ENCODE measurements around the gene IGSF22.

Gene IGSF22

DNA sequence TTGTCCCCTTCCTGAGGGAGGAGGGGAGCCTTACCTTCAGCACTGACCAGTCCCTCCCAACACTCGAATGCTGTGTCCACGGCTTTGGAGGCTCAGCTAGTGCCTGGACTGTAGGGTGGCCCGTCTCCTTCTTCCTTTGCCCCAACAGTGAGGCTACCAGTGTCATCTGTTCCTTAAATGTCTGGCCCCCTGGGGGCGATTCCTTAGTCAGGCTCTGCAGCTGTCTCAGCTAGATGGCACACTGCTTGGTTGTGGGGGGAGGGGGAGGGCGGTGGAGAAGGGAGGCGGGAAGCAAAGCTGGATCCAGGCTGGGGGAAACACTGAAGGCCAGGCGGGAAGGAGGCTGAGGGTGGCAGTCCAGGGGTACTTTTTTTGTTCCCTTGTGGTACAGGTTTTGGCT lies at the start of gene IGSF22:
IGSF22 (minus strand) TSS at position 149 of the 400 bp plus-strand sequence. CDS start 1,952 bp downstream, outside the sequence.
- no peak for DNase-seq

DNA sequence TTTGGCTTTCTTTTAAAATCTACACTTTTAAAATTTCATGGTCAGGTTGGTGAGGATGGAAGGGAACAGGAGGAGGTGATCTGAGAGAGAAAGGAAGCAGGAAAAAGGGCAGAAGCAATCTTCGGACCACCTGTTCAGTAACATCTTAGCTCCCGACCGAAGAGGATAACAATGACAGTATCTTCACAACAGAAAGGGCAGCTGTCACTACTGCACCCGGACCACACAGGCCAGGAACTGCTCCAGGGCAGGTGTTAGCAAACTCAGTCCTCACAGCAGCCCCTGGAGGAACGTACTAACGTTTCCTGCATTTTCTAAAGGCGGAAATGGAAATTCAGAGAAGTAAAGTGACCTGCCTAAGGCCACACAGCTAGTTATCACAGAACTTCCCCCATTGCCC lies 48.8 kb upstream of the IGSF22 start:
- no peak for DNase-seq

DNA sequence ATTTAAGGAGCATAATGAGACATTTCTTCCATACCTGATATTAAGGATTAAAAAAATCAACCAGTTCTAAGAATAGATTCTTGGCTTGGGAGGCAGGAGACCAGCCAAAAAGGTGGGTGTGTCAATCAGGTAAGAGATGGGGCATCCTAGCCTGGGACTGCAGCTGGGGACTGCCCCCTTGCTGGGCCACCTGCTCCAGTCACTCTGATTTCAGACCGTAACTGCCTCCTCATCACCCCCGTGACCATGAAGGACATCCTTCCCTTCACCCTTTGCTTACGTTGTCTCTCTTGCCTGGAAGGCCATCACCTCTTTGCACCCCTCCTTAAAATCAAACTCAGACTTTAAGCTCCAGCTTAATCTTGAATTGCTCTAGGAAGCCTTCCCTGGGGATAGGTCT lies 47.7 kb upstream of the IGSF22 start:
- no peak for DNase-seq

DNA sequence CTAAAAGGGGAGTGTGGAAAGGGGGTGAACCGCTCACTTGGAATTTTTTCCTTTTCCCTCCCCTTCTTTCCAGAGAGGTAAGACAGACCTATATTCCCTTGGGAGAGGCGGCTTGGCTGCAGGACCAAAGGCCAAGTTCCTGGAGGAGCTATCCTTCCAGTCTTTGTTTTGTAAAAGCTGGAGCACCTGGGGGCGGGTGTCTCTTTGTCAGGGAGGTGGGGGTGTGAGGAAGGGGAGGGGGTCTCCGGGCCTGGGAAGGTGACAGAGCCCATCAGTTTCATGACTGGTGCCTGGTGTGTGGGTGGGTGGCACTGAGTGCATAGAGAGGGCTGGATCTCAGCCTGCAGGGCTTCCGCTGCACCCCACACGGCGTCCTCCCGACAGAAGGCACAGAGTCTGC lies 47.1 kb upstream of the IGSF22 start:
- DNase-seq, result no peak

DNA sequence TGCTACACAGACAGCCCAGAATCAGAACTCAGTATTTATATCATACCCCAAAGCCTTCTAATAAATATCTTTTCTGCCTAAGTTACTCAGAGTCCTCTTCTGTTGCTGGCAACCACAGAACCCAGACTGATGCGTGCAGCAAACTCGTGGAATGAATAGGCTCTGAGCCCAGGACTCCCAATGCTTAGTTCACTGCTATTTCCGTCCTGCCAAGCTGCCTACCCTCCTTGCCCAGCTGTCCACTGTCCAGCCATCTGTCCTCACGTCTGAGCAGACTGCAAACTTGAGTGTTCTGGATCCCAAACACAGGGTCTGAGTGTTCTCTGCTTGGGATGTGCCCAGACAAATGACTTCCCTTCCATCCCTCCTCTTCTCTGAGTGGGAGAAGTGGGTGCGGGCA lies 46.2 kb upstream of the IGSF22 start:
- DNase-seq, result no peak

DNA sequence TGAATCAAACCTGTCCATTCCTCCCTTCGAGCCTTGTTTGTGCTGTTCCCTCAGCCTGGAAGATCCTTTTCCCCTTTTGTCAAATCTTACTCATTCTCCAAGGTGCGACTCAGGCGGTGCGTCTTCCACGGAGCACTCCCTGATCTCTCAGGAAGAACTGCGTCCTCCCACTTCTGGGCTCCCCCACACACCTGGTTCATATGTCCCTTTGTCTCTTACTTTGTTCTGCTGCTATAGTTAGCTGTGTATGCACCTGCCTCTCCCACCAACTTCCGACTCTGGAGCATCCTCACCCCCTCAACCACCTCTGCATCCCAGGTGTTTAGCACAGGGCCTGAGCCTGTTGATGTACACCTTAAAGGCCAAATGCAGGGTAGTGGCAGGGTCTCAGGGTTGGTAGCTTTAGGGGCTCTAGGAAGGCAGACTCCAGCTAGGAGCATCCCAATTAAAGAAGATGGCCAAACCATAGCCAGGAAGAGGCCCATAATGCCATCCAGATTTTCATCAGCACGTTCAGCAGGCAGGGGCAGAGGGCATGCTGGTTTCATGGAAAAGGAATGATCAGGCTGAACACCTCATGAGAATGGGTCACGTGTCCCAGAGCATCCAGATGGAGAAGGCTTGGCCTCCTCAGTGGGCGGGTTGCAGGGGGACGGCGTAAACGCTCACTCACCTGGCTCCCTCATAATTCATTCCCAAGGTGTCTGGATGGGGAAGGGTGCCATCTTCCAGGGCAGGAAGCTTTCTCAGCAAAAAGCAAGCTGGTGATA lies 45.5 kb upstream of the IGSF22 start:
- no peak for DNase-seq

DNA sequence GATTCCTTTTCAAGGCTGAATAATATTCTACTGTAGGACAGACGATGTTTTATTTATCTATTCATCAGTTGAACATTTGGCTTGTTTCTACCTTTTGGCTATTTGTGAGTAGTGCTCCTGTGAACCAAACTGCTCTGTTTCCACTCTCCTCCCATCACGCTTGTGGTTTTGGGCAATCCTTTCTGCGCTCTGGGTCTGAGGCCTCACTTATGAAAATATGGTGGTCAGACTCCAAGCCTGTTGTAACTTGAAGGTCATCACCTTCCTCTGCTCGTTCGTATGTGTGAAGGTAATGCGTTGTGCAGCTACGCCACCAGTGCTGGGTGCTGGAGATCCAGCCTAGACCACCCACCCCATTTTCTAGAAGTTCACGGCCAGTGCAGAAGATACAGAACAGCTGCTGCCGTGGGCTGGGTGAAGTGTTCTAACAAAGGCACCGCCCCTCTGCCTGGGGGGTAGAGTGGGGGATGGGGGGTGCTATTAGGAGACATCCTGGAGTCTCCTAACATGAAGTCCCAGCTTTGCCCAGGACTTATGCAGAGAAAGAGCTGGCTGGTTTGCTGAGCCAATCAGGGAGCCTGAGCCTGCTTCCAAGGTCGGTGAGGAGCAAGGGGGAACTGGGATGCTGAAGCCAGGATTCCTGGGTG lies 44.6 kb upstream of the IGSF22 start:
- no peak for DNase-seq

DNA sequence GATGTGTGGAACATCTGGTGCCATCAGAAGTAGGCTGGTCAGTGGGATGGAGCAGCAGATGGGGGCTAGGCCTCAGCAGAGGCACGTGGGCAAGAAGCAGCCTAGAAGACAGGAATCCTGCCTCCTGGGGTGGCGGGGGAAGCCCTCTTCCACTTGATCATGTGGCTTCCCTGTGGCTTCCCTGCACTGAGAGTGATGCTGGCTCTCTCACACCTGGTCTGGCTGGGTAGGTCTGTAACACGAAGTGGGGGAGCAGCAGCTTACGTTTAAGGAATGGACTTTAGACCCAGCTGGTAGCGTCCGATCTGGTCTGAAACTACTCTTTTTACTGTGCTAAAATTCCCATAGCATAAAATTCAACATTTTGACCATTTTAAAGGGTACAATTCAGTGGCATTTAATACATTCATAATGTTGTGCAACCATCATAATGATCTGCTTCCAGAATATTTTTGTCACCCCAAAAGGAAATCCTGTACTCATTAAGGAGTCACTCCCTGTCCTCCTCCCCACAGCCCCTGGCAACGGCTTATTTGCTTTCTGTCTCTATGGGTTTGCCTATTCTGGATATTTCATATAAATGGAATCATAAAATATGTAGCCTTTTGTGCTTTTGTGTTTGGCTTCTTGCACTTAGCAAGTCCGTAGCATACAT lies 43.9 kb upstream of the IGSF22 start:
- DNase-seq, result no peak

DNA sequence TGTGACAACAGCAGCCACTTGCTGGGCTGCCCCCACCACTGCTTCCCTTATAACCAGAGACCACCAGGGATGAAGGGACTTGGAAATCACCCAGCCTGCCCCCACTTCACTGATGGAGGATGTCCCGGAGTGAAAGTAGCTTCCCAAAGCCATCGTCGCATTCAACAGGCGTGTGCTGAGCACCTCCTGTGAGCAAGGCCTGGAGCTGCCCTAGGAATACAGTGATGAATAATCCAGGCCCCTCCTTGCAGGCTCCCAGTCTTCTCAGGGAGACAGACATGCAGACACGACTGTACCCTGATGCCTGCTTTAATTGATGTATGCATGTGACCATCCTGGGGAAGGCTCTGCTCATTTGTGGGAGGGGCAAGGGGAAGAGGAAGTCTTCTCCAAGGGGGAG lies 43.0 kb upstream of the IGSF22 start:
- no peak for DNase-seq

DNA sequence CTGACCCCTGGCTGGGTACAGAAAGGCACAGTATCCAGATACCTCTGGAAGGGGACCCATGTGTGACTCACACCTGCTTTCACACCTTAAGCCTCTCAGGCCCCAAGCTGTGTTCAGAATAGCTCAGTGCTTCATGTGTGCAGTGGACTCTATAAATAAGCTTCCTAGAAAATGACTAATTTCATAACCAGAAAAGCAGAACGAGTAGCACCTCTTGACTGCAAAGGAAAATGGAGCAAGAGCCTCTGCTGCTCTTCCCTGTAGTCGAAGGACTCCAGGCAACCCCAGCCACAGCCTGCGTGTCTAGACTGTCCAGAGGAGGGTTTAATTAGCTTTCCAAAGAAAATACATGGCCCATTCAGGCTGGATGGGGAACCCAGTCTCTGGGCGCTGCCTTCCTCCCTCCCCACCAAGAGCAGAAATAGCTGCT lies 42.5 kb upstream of the IGSF22 start:
- no peak for DNase-seq

DNA sequence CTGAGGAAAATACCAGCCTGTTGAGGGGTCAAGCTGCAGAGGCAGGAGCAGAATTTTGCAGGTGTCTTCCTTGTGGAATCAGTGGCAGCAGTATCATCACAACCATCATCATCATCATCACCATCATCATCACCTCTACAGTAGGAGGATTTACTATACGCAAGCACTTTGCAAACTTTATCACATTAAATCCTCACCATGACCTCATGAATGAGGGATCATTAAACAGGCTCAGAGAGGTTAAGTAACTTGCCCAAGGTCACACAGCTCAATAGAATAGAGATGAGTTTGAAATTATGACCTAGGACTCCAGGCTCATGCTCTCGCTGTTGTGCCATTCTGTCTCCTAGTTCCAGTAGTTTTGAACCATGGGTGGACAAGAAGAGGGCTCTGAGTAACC lies 40.0 kb upstream of the IGSF22 start:
- no peak for DNase-seq

DNA sequence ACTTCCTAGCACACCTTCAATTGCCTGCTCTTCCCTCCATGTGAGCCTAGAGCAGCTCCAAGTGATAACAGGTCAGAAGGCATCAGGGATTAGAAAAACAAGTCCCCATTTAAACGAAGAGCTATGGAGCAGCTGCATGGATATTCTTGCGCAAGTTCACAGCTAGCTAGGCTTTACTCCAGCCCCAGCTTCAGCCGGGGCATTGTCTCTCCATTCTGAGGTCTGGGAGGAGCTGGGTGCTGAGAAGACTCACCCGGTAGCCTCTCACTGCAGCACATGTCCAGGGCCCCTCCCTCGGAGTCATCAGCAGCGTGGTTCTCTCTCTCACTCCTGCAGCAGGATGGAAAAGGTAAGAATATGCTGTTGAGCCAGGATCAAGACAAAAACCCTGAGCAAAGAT lies 39.6 kb upstream of the IGSF22 start:
- DNase-seq, result no peak

DNA sequence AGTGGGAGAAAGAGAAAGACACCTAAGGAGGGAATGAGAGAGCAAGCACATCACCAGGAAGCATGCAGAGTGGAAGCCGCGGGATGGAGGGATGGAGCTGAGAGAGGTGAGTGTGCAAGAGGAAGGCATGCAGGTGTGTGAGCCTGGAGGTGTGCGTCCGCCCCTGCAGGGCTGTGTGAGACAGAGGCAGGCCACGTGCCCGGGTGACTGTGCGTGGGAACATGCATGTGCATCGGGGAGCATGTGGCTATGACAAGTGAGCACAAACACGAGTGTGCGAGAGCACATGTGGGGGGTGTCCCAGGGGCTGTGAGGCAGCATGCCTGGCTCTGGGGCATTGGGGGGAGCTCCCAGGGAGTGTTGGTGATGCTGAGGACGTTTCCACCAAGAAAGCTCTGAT lies 35.8 kb upstream of the IGSF22 start:
- no peak for DNase-seq

DNA sequence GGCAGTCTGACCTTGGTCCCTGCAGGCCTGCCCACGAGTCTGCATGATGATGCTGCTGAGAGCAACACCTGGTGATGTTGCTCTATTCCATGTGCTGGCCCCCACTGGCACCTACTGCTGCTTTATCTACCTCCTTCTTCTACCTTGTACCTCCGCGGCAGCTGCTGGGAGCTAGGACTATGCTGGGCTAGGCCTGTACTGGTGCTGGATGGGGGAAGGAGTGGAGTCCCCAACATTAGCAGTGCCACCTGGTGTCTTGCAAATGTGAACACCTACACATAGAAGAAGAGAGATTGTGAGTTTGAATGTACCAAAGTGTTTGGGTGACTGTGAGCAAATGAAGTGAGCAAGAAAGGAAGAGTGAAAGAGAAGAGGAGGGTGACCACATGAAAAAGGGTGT lies 35.2 kb upstream of the IGSF22 start:
- DNase-seq, result no peak

DNA sequence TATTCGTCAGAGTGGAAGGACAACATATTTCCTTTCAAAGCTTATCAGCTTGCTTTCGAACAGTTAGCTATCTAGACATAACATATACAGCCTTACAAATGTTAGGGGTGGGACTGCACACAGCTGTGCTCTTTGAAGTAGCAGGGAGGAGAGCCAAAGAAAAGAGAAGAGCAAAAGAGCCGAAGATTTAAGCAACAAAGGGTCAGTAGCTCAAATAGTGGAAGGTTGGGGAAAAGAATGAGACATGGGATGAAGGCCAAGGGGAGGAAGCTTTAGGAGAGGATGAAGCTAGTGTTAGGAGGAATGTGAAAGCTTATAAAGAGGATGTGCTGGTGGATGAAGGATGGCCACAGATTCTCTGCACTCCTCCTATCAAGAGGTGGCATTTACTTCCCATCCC lies 31.8 kb upstream of the IGSF22 start:
- no peak for DNase-seq

DNA sequence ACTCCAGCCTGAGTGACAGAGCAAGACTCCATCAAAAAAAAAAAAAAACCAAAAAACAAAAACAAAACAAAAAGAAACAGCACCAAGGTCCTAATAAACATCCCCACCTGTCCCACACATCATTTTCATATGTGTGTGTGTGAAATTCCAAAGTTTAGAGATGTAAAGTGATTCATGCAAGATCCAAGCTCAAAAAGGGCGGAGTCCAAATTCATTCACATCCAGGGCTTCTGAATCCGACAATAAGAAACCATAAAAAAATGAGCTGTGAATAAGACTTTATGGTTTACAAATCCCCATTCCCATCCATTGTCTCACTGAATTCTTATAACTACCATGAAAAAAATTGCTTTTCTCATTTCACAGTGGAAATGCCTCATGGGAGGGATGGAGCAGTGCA lies 30.9 kb upstream of the IGSF22 start:
- DNase-seq, result no peak

DNA sequence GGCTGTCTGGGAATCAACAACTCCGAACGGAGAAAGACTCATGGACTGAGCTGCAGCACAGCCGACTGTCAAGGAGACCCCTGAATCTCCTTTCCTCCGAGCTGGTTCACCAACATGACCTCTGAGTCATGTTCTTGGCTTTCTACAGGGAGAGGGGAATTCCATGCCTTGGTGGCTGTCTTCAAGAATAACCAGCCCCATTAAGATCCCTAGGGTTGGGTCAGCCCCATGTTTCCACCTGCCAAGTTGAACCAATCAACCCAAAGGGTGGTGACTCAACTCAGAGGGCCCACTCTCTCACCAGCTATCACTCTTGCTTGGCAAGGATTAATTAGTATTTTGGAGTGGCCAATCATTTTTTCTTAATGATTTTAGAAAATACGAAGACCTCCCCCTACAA lies 28.3 kb upstream of the IGSF22 start:
- no peak for DNase-seq

DNA sequence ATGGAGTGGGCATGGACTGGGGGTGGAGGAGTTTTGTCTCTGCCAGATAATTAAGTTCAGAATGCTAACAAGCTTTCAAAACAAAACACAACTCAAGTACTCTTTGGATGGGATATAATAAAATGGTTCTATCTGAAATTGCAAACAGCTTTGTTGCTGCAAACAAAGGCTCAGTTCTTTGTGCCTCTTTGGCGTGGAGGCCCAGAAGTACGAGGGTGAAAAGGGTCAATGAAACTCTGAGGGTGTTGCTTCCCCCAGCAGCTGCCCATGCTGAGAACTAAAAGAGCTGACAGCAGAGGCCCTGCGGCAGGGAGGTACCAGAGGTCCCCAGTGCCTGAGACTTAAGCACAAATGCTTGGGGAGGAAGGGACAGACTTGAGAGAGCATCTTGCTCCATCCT lies 26.5 kb upstream of the IGSF22 start:
- peak; percentile 10 for DNase-seq

DNA sequence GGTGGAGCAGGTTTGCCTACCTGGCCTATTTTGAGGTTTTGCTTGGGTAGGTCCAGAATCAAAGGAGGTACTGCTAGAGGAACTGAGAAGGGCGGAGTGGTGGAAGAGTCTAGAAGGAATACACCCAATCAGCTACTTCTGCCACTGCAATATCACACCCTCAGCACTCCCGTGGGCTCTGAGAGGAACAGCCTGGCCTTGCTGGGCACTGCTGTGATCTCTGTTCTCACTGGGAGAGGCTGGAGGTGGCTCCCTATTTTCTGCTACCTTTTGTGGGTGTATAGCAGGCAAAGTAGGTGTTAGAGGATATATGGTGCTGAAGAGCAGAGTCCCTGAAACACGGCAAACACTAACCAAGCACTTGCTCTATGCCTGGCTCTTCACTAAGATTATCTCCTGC lies 25.0 kb upstream of the IGSF22 start:
- DNase-seq, result no peak

DNA sequence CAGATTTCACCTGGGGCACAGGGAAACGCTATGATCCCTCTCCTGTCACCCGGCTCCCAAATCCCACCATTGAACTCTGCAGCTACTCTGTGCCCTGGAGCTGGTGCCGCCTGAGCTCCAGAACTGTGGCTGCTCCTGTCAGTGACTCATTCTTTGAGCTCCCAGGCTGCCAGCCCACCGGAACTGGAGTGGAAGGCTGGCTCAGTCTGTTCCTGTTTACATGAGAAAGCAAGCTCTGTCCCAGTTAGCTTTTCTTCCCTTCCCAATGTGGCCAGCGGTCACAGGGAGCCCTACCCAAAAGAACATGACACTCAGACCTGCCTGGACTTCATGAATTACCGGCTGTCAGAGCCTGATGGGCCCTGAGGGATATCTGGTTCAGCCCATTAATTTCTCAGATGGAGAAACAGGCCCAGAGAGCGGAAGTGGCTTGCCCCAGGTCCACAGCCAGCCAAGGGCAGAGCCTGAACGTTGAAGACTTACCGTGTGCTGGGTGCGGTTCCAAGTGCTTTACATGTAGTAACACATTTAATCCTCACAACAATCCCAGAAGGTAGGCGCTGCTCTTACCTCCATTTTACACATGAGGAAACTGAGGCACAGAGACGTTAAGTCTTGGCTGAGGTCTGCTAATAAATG lies 23.8 kb upstream of the IGSF22 start:
- DNase-seq, result no peak

DNA sequence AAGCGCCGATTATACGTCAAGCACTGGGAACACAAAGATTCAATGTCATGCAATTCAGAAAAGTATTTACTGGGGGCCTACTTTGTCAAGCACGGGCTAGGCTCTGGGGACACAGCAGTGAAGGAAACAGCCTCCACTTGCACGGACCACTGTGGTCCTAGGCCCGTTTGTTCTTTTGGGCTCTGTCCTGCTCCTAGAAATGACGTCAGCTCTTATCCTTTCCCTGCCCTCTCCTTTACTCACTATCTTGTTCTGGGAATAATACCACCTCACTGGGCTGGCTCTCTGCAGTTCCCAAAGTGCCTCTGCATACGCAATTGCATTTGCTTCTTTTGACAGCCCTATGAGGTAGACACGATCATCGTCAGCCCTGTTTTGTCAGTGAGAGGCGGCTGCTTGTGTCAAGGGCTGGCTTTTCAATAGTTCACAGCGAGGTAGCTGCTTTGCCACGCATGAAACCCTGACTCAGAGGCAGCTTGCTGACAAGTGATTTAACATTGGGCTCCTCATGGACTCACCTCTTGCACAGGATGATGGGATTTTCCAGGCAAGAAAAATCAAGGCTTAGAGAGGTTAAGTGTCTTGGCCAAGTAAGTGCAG lies 22.9 kb upstream of the IGSF22 start:
- no peak for DNase-seq

DNA sequence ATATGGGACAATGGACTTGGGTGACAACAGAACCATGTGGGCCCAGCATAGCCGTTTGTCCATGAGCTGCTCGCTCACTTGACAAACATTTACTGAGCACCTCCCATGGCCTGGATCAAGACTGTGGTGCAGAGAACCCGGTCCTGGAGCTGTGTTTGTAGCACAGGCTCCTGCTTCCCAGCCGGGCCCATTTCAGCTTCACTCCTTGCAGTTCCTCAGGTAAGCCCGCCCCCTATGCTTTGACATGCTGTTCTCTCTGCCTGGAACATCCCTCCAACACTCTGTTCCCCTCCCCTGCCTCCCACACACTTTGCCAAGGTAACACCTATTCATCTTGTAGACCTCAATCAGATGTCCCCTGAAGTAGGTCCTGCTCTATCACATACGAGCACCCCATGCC lies 19.3 kb upstream of the IGSF22 start:
- no peak for DNase-seq

DNA sequence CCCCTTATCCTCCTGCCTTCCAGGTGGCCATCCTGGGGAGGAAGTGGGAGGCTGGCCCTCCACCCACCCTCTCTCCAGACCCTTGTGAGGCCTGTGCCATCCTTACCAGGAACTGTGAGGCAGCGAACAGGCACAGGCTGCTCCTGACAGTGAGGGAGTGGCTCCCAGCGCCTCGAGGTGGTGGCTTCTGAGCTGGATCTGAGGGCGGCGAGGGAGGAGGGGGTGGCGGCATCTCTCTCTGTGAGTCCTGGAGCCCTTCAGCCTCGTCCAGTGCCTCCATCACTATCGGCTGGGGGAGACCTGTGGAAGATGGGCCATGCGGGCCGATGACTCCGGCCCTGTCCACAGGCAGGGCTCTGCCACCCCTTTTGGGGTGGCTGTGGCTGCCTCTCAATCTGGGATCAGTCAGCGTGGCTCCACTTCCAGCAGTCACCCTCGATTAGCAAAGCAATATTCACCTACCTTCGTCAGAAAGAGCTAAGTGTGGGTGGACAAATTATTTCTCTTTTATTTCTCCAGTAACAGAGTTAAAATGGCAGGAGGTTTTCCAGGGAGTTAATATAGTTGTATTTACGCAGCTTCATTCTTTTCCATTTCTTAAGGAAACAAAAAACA lies 18.0 kb upstream of the IGSF22 start:
- no peak for DNase-seq

All from NCI-H1105 (cell line).